ENCODE data around the gene MCF2. TPM values are rescaled to one million over a fixed set of nuclear protein-coding genes. Genes with fewer than 3 reads are reported as not detected.

The MCF2 gene
- total and polyA plus RNA-seq, 2 of the 8 experiments (the other 6 are each of a cell fraction or from before 2014, with no cell fraction given) = 0.30 to 0.71 TPM

DNA sequence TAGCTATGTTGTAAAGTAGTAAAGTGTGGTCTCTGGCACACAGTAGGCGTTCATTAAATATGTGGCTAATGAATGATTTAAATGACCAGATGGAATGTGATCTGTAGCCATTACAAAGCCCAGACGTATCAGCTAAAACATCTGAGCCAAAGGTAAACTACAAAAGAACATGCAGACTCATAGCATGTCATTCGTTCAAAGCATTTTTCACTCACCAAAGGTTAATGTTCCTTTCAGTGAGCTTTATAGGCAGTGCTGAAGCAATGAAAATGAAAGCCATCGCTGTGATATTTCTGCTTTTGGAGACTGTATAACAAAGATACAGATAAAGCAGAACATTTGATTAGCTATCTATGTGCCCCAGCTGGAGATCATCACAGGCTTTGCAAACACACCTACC lies 126.9 kb downstream of the MCF2 start:
- Histone ChIP-seq H4K5ac (ENCODE audit: insufficient read length, low read depth, low read length) (no peak overlapping the region), H2AFZ (ENCODE audit: low read length) (no peak overlapping the region), H3K36me3 (ENCODE audit: control insufficient read depth in 2 of 4, insufficient read depth in 4 of 4, low read length in 3 of 4) (no peaks in the 10 kb centered on the region), H3K23me2 (ENCODE audit: low read depth, low read length) (no peaks in the 10 kb centered on the region), H3K56ac (replicated peaks; ENCODE audit: insufficient read length, low read depth, low read length) (no peak overlapping the region), H3K27ac (ENCODE audit: low read depth, low read length) (no peak overlapping the region), H3K4me3 (ENCODE audit: extremely low read depth in 1 of 4, insufficient read depth in 2 of 4, low read depth in 3 of 4, low read length in 4 of 4) (no peak overlapping the region), H3K9me3 (ENCODE audit: insufficient read depth in 2 of 2, low read depth in 1 of 2, low read length in 1 of 2) (no peaks in the 10 kb centered on the region), H3K23ac (ENCODE audit: insufficient read length) (no peak overlapping the region), H2BK5ac (ENCODE audit: low read depth, low read length) (no peak overlapping the region), H3K9ac (replicated peaks in 1 of 4; ENCODE audit: extremely low read depth in 1 of 4, low read depth in 3 of 4, low read length in 3 of 4) (no peak overlapping the region), H3K79me1 (ENCODE audit: low read depth, low read length) (no peaks in the 10 kb centered on the region), H2BK20ac (ENCODE audit: low read length) (no peak overlapping the region), H2BK15ac (ENCODE audit: low read length) (no peak overlapping the region), H2BK12ac (ENCODE audit: low read depth, low read length) (no peak overlapping the region), H3K18ac (ENCODE audit: extremely low read depth, low read length) (no peak overlapping the region), H3K4me1 (replicated peaks in 1 of 4; ENCODE audit: control insufficient read depth in 3 of 4, insufficient read depth in 4 of 4, low read length in 3 of 4) (no peaks in the 10 kb centered on the region), H2AK5ac (ENCODE audit: low read depth, low read length) (no peak overlapping the region), H3K4me2 (ENCODE audit: insufficient read depth in 1 of 2, low read depth in 2 of 2, low read length in 2 of 2) (no peak overlapping the region), H2BK120ac (replicated peaks; ENCODE audit: low read depth, low read length) (no peak overlapping the region), H3K14ac (ENCODE audit: insufficient read length) (no peak overlapping the region), H3K79me2 (ENCODE audit: control insufficient read depth in 1 of 2, insufficient read depth in 2 of 2, low read length in 2 of 2) (no peaks in the 10 kb centered on the region), H4K91ac (replicated peaks; ENCODE audit: insufficient read length, low read length) (no peak overlapping the region), H3K4ac (replicated peaks; ENCODE audit: insufficient read length, low read depth, low read length) (no peak overlapping the region), H4K20me1 (replicated peaks in 1 of 2; ENCODE audit: control insufficient read depth in 1 of 2, insufficient read depth in 2 of 2, low read length in 2 of 2) (no peaks in the 10 kb centered on the region), H3K27me3 (replicated peaks in 1 of 4; ENCODE audit: control insufficient read depth in 3 of 4, extremely low read depth in 1 of 4, insufficient read depth in 3 of 4, low read length in 3 of 4) (no peaks in the 10 kb centered on the region), H4K8ac (ENCODE audit: extremely low read depth, insufficient read depth, low read length) (no peak overlapping the region)
- CTCF ChIA-PET (ENCODE audit: partially characterized antibody) = interaction anchor here (0.6 to 1.4 kb wide), 3 partner anchors 23 to 825 kb away, joined by 3 to 5 read pairs (median 4); no protein-coding TSS in a partner anchor
- 89% methylated on average over 4 of the region's 4 CpGs; no CpG with 5 or more reads in 1 of the 2 experiments for WGBS, 2 experiments (ENCODE audit: extremely low coverage in 1 of 2, insufficient coverage in 1 of 2, insufficient read length in 1 of 2, insufficient replicate concordance in 2 of 2, low coverage in 1 of 2, low lambda C conversion rate in 2 of 2, missing lambda C conversion rate in 1 of 2)
- POLR2A ChIA-PET (ENCODE audit: partially characterized antibody) = no interaction called here
- DNase-seq (ENCODE audit: low read depth in 1 of 2, low spot score in 2 of 2) = no peak
- peak; percentile 63 for FAIRE-seq
- TF ChIP-seq JUND (IDR thresholded peaks at IDR 0.05; ENCODE audit: low read length) (no peak), JUN (IDR thresholded peaks at IDR 0.05; ENCODE audit: low read depth, low read length) (no peak), ASH2L (IDR thresholded peaks at IDR 0.05; ENCODE audit: low read length) (no peak), SP4 (IDR thresholded peaks at IDR 0.05; ENCODE audit: low read length) (no peak), CREB1 (IDR thresholded peaks at IDR 0.05) (no peak), GABPA (IDR thresholded peaks at IDR 0.05; ENCODE audit: borderline replicate concordance, insufficient read depth, low read length) (no peak), SP1 (IDR thresholded peaks at IDR 0.05; ENCODE audit: low read depth, low read length) (no peak), POLR2AphosphoS5 (IDR thresholded peaks at IDR 0.05; ENCODE audit: low read depth, low read length) (no peak), SIX5 (IDR thresholded peaks at IDR 0.05; ENCODE audit: low read depth, low read length) (no peak), CTBP2 (IDR thresholded peaks at IDR 0.05; ENCODE audit: borderline replicate concordance, insufficient read depth, insufficient read length, low read length) (no peak), POU5F1 (IDR thresholded peaks at IDR 0.05; ENCODE audit: low read depth, low read length) (no peak)
- TF ChIP-seq, protein P1, sequence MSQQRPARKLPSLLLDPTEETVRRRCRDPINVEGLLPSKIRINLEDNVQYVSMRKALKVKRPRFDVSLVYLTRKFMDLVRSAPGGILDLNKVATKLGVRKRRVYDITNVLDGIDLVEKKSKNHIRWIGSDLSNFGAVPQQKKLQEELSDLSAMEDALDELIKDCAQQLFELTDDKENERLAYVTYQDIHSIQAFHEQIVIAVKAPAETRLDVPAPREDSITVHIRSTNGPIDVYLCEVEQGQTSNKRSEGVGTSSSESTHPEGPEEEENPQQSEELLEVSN (IDR thresholded peaks at IDR 0.05) = no peak
- TF ChIP-seq, protein P2, sequence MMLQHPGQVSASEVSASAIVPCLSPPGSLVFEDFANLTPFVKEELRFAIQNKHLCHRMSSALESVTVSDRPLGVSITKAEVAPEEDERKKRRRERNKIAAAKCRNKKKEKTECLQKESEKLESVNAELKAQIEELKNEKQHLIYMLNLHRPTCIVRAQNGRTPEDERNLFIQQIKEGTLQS (IDR thresholded peaks at IDR 0.05; ENCODE audit: insufficient read depth, low read depth, low read length) = no peak
